A172 (cell line): ENCODE results near the gene SIX4. TPM values are rescaled to one million over a fixed set of nuclear protein-coding genes. Genes with fewer than 3 reads are reported as not detected.
"Not testable (repeated sequence)": the region's sequence is repeated elsewhere in the genome, so short reads cannot be mapped to it uniquely, and the experiment has no call there.

Source experiments
- DNase-seq: peaks from one replicate; pipeline ENCODE4 v3.0.0-alpha.2; 2015; ENCODE audit warnings: low spot score
- total RNA-seq: library from RNA; depleted of rRNA; stranded (reverse); fragments of >200 nt; shearing (Covaris generic); gene quantifications from 2 replicates; pipeline ENCODE4 v1.2.3, GENCODE V29; 2014; rRNA removed

The SIX4 gene
- total RNA-seq: 6.5 and 7.5 TPM in 2 replicates

DNA sequence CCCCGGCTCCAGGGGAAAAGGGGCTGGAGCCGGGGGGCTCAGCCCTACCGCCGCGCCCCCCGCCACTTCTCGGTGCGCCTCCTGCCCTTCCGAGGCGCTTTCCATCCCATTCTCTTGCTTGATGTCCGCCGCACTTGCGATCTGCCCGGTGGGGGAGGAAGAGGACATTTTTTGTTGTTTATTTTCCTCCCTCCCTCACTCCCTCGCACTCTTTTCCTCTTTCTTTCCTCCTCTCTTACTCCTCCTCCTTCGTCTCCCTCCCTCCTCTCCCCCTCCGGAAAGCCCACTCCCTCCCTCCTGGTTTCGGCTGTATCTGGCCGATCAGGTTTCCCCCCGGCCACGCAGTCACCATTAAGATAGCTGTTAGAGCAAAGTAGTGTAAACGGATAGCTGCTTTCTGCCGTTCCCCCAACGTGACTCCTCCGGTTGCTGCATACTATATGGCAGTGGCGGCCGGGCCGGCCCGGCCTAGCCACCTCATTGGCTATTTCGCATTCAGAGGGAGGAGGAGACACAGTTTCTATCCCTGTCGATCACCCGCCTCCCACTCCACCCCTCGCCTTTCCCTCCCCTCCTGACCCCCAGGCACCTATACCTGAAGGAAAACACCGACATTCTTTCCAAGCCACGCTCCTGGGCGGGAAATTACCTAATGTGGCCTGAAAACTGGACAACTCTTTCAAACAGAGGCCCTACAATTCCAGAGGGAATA, at the start of gene SIX4:
SIX4 (minus strand) TSS at position 445 of the 712 bp plus-strand sequence; CDS start at position 168, 277 bp downstream.
- DNase-seq: peak; percentile 63

DNA sequence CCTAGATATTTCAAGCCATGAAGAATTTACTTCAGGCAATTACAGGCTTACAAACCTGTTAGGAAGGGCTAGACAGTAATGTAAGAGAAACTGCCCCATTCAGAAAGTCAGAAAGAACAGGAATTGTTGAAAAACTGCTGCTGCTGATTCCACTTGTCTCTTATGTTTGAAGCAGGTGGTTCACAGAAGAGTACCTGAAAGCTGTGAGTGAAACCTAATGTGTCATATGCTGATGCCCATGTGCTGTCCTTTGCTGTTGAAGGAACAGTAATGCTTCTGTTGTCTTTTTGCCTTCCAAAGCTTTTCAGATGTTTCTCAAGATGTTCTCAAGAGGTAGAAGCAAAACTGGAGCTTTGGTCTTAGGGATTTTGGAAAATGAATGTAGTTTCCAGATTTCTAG, 49.4 kb upstream of the SIX4 start:
- no peak for DNase-seq

DNA sequence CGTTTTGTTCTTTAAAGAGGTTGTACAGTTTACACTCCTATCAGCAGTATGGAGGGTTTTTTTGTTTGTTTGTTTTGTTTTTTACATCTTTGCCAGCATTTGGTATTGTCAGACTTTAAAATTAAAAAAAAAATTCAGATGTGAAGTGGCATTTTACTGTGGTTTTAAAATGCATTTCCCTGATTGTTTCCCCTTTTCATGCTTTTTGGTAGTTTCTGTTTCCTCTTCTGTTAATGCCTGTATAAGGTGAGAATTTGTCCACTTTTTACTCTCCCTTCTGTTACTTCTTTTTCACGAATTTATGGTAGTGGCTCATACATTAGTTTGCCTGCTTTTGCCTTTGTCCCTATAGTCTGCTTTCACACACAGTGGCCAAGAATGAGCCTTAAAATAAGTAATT, 47.0 kb upstream of the SIX4 start:
- no peak for DNase-seq

DNA sequence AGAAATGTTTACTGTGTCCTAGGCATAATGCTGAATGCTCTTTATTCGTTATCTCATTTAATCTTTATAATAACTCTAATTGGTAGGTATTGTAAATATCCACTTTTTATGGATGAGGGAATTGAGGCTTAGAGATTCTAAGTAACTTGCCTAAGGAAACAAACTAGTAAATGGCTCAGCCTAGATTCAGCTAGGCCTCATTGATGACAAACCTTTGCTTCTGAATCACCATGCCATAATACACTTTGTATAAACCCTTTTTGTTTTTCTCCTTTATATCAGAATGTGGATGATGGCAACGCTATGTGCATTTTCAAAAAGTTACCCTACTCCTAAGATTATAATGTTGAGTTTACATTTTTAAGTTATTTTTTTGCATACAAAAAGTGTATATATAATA, 44.5 kb upstream of the SIX4 start:
- DNase-seq: no peak

DNA sequence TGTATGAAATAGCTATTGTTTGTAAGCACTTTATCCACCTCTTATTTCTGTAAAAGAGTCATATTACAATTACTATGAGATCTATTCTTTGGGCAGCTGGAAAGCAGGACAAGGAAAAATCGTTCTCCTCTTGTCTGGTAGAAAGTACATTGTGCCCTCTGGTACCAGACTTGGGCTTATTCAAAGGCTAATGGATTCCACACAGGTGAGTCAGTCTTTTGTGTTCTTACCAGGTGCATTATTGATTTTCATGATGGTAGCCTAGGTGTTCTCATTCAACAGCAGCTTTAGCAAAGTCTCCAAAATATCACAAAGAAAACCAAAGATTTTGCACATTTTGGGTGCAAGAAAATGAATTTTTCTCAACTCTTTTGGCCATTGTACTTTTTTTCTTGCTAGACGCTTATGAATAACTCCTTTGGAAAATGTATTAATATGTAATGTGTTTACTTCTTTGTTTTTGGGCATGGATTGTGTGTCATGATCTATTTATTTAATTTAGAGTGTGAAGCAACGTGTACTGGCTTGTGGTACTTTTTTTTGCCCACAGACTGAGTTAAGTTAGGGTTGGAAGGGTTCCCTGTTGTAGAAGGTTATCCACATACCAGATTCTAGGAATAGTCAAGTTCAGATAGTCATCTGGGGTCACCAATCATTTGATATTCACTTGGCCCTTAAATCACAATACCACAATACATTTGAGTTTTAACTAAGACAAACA, 36.7 kb upstream of the SIX4 start:
- no peak for DNase-seq

DNA sequence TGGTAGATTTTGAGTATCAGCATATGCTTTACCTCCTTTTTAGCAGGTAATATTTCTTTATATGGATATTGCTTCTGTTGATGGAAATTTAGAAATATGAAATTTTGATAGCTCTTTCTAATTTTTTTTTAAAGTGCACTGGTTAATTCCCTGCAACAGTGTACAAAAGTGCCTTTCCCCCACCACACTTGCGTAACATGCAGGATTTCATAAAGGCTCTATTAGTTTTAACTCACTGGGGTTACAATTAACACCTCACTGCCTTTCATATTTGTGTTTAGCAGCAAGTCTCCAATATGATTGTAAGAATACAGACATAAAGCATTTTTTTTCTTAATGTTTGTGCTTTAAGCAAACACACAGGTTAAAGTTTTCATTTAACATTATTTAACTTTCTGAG, 36.1 kb upstream of the SIX4 start:
- DNase-seq: no peak

DNA sequence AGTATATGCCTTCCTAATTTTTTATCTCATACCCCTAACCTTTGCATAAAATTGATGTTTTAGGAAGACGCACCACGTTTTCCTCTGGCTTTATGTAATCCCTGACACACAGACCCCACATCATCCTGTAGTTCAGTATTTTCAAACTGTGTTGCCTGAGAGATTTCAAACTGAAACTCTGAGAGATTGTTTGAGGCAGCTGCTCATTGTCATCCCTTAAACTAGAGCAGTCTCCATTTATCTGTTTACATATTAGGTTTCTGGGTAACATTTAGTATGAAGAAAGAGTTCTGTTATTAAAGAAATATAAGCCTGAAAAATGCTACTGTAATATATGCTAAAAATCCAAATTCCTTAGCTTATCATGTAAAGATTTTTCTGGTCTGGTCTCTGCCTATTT, 34.7 kb upstream of the SIX4 start:
- no peak for DNase-seq

DNA sequence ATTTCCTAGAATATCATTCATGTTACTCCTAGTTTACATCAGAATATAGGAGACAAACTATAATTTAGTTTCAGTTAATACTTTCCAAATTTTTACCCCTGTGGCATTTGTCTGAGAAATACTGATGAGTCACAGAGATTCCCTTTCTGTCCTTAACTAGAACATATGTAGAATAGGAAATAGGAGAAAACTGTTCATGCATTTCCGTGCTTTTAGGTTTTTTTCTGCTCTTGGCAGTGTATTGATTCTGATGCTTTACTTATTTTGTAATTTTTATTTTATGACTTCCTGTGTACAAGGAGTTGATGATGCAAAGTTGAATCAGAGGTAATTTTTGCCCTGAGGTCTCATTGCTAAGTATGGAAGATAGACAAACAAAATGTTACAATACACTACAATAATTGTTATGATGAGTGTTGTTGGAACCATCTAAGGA, 33.4 kb upstream of the SIX4 start:
- DNase-seq: no peak

DNA sequence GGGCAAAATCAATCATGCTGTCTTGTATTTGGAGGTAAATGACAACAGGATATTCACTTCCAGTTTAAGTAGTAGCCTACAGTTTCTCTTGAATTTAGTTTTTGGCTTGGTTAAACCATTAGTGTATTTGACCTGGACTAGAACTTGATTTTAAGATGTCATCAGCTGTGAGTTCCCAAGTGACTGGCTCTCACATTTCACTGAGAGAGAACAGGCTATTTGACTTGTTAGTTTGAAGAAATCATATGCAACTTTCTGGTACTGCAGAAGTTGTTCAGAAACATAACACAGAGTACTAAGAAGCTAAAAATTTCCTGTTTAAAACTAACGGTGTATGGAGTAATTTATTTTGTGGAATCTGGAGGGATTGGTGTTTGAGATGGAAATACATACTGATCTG, 32.7 kb upstream of the SIX4 start:
- no peak for DNase-seq

DNA sequence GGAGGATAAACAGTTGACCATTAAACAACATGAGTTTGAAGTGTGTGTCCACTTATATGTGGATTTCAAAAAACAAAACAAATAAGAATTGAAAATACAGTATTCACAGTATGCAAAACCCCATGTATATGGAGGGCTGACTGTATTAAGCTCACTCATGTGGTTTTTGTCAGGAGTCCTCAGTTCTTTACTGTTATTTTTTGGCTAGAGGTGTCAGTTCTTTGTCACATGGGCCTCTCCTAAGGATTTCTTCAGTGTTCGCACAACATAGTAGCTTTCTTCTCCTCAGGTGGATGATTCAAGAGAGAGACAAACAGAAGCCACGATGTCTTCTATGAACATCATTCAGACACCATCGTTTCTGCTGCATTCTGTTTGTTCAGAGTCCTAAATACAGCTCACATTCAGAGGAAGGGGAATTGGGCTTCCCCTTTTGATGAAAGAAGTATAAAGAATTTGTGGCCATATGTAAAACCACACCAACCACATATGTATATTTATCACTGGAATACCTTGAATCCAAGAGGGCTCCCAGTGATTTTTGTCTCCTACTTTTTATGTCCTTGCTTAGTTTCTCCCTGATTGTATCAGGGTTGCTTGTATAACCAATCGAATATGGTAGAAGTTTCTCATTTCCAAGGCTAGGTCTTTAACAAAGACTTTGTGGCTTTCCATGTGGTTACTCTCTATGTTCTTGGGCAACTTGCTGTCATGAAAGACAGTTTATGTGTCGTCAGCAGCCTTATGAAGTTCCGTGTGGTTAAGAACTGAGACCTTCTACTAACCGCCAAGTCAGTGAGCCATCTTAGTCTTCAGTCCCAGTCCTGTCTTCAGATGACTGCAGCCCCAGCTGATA, 29.3 kb upstream of the SIX4 start:
- no peak for DNase-seq

DNA sequence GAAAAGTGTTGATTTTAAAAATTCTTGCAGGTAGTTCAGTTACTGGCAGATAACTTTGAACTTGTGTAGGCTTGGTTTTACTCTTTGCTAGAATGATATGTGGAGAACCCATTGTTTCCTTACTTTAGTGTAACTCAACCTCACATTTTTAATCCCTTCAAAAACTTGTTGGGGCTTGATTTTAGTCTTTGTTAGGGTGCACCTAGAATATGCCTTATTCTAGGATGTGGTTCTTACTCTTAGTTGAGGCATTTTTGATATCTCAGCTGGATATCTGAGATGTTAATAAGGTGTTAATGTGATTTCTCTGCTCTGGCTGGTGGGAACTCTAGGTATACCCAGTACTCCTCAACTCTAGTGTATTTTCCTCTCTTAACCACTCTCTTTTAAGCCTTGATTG, 20.4 kb upstream of the SIX4 start:
- DNase-seq: no peak

DNA sequence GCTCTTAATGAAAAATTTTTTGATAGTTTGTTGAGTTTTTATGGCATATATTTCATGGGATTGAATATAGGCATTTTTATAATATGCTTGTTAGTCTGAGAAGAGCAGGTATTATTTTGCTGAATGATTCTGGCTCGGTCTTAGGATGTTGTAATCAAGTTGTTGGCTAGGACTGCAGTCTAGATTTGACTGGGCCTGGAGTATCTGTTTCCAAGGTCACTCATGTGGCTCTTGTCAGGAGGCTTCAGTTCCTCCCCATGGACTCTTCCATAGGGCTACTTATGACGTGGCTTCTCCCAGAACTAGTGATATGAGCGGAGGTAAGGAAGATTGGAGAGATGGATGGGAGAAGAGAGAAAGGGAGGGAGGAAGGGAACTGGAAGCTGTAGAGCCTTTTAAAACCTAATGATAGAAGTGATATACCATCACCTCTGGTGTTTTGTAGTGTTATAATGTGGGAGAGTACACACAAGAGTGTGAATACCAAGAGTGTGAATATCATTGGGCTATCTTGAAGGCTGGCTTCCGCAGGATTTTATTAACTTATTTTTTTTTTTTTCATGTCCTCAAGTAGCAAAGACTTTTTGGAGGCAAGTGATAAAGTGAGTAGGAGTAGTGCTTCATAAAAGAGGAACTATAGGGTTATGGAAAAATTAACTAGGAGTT, 14.8 kb upstream of the SIX4 start:
- DNase-seq: no peak

DNA sequence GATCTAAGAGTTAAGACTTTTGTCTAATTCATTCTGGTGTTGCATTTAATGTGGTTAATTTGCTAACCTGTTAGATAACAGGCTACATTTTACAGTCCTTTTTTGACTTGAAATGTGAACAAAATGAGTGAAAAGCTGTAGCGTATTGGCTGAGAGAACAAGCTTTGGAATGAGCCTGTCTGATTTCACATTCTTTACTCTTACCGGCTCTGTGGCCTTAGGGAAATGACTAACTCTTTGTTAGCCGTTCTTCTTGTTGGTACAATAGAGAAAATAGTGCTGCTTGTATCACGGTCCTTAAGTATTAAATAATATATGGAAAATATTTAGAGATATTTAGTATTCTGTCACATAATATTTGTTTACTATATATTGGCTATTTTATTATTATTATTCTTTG, 12.3 kb upstream of the SIX4 start:
- peak; percentile 16 for DNase-seq

DNA sequence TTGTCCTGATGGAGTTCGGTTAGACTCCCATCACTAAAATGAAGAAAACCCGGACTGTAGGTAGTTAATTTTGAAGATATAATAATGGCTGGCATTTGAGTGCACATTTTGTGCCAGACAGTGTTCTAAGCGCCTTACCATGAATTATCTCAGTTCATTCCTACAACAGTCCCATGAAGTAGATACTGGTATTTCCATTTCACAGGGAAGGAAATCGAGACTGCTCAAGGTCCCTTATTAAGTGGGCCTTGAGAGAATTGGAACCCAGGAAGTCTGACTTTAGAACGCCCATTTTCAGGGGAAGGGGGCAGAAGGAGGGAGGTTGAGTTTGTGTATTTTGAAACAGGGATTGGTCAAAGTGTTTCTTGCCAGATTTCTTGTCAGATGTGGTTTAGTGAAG, 11.3 kb upstream of the SIX4 start:
- DNase-seq: no peak

DNA sequence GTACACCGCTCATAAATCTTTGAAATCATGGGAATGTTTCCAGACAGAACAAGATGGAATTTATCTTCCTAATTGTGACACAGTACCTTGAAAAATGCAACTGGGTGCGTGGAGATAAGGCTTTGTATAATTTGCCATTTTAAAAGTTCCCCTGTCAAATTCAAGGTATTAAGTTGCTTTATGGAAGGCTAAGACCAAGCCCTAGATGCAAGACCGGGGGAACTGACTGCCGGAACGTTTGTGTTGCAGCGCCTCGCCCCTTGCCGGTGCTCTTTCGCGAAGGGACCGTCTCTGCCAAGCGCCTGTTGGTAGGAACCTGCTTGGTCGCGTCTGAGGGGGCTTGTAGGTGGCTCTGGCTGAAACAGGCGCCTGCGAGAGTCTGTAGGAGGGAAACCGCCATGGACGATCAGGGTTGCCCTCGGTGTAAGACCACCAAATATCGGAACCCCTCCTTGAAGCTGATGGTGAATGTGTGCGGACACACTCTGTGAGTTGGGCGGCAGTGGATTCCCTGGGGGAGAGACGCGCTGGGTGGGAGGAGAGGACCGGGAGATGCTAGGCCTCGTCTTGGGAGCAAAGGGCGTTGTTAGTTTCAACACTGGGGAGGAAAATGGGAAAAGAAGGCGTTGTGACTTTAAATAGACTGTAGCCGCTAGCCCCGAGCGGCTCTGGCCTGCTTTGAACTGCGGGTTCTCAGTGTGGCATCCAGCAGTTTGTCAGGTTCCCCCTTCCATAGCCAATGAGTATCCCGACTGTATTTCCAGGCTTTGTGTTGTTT, 10.5 kb upstream of the SIX4 start, which contains the start of gene MNAT1:
MNAT1 (plus strand) TSS at position 297 of the 778 bp plus-strand sequence; CDS start at position 399, 102 bp downstream.
- DNase-seq: peak; percentile 58

DNA sequence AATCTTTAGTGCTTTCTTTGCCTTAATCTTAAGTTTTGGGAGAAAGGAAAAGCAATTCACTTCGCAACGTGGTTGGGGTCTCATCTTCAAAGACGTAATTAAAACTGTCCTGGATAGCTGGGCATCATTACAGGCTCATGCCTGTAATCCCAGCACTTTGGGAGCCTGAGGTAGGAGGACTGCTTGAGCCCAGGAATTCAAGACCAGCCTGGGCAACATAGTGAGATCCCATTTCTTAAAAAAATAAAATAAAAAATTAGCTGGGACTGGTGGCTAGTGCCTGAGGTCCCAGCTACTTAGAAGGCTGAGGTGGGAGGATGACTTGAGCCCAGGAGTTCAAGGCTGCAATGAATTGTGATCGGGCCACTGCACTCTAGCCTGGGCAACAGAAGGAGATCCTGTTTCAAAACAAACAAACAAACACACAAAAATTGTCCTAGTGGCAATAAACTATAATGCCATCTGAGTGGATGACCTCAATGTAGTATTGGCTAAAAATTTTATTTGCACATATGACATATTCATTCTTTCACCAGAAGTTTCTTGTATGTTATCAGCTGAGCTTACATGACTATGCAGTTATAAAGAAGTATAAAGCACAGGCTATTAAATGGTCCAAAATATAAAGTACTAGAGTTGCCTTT, 8.8 kb upstream of the SIX4 start:
- no peak for DNase-seq

DNA sequence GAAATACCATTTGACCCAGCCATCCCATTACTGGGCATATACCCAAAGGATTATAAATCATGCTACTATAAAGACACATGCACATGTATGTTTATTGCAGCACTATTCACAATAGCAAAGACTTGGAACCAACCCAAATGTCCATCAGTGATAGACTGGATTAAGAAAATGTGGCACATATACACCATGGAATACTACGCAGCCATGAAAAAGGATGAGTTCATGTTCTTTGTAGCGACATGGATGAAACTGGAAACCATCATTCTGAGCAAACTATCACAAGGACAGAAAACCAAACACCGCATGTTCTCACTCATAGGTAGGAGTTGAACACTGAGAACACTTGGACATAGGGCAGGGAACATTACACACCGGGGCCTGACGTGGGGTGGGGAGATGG, 7.1 kb upstream of the SIX4 start:
- not testable (repeated sequence) for DNase-seq

DNA sequence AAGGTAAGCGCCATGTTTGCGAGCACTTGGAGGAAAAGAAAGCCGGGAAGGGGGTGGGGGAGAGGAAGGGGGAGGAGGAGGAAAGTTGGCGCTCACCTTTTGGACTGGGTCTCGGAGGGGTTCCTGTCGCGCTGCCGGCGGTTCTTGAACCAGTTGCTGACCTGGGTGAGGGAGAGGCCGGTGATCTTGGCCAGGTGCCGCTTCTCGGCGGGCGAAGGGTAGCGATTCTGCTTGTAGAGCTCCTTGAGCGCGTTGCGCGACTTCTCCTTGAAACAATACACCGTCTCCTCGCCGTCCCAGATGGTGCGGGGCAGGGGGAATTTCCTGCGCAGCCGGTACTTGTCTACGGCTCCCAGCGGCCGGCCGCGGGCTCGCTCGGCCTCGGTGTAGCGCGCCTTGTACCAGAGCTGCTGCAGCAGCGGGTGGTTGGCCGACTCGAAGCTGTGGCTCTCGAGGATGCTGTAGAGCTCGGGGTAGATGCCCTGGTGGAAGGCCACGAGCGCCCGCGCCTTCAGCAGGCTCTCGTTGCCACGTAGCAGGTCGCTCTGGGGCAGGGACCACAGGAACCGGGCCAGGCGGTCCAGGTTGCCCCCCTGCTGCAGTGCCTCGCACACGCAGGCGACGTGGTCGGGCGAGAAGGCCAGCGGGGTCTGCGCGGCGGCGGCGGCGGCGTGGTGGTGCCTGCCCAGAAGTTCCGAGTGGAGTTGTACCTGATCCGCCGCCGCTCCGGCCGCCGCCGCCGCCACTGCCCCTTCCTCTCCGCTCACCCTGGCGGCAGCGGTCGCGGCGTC, 840 bp downstream of the SIX4 start:
- DNase-seq: peak; percentile 6

DNA sequence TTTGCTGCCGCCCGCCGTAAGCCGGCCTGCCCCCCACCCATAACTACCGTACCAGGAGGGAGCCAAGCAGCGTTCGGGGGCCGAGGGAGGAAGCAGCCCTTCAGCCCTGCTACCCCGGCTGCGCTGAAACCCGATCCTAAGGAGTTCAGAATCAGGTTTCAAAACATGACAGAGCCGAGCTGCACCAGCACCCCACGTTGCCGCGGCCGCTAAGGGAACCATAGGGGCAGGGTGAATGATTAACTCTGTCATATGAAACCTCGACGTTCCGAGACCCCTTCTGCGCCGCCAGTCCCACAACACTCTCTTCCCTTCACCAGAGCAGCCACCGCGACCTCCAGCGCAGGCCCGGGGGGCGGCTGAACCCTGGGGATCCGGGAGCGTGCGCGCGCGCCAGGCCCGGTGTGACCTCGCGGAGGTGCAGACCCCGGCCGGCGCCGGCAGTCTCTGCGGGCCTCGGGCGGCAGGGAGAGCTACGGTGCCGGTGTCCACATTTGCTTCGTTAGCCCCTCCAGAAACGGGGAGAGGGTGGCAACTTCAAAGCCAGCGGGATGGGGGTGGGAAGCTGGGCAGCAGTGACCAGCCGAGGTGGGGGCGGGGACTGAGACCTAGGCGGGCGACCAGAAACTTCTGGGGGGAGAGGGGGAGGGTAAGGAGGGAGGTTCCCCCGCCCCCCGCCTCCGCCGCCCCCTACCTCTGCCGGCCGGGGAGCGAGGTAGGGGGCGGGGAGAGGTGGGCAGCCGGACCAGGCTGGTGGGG, 1.6 kb downstream of the SIX4 start:
- DNase-seq: peak; percentile 0
